Measurements from ENCODE around the gene MMAB.

MMAB gene

DNA sequence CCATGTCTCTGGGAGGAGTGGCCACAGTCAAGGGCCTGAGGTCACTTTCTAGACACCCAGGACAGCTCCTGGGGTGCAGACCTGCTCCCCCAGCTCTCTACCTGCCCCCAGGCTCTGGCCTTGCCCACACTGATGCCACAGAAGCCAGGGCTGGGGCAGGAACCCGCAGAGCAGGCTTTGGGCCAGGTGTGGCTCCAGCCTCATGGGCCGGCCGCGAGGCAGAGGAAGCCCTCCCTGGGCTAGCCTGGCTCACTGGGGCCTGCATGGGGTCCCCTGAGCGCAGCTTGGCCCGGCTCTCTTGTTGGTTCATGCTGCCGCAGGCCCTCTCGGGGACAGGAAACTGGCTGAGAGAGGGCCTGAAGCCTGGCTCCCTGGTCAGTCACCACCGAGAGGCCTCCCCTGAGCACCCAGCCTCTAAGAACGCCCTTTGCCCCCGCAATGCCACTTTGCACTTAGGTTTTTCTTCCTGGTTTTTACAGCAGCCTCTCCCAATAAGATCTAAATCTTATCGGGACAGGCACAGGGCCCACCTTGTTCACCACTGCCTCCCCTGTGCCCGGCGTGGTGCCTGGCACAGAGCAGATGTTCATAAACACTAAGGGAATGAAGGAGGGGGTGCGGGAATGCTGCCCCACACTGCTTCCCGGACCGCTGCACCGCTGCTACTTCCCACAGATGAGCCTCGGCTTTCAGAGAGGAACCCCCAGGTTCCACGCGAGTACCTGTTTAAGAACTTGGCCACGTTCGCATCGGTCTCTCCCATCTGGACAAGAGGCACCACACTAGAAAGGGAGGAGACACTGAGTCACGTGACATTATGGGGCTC lies 14.7 kb downstream of the MMAB start:
- Histone ChIP-seq H3K36me3 (replicated peaks in 1 of 2; ENCODE audit: control insufficient read depth in 2 of 2, insufficient read depth in 2 of 2, low read length in 2 of 2) (peaks cover 21 to 77% of the 10 kb centered on the region in 2 donors), H3K18ac (ENCODE audit: low read length) (peak overlapping the region; percentile 66), H3K9me3 (replicated peaks in 1 of 2; ENCODE audit: control insufficient read depth in 2 of 2, insufficient read depth in 1 of 2, low read depth in 1 of 2, low read length in 2 of 2) (peaks cover 0 to 3% of the 10 kb centered on the region in 2 donors), H3K27me3 (ENCODE audit: control insufficient read depth in 3 of 3, insufficient read depth in 3 of 3, low read depth in 1 of 3, low read length in 3 of 3) (no peaks in the 10 kb centered on the region), H2BK15ac (ENCODE audit: low read length) (no peak overlapping the region), H3K23ac (ENCODE audit: low read depth, low read length, poor library complexity) (peak overlapping the region; percentile 11), H3K4me3 (ENCODE audit: low read length in 2 of 2) (no peak overlapping the region), H3K4me2 (ENCODE audit: insufficient read depth, low read length, poor library complexity, severe bottlenecking) (no peak overlapping the region), H4K91ac (ENCODE audit: low read depth, low read length, poor library complexity) (no peak overlapping the region), H2AFZ (ENCODE audit: low read length) (no peak overlapping the region), H3K4ac (ENCODE audit: low read length) (no peak overlapping the region), H2AK5ac (ENCODE audit: low read depth, low read length) (no peak overlapping the region), H3K9ac (ENCODE audit: low read depth, low read length, poor library complexity) (peak overlapping the region; percentile 12), H3K14ac (ENCODE audit: low read length) (no peak overlapping the region), H2BK12ac (ENCODE audit: low read length) (peak overlapping the region; percentile 75), H3K27ac (replicated peaks; ENCODE audit: low read length) (no peak overlapping the region), H3K4me1 (ENCODE audit: control insufficient read depth in 2 of 2, insufficient read depth in 1 of 2, low read depth in 1 of 2, low read length in 2 of 2) (peaks cover 0 to 14% of the 10 kb centered on the region in 2 donors), H2BK5ac (ENCODE audit: low read length) (no peak overlapping the region), H4K8ac (ENCODE audit: low read depth, low read length) (no peak overlapping the region), H3K79me1 (ENCODE audit: low read depth, low read length) (no peaks in the 10 kb centered on the region), H2BK120ac (ENCODE audit: low read depth, low read length) (no peak overlapping the region)
- no CpG with 5 or more reads among the region's 25 CpGs for WGBS, 2 donors (ENCODE audit: extremely low coverage in 2 of 2, insufficient read length in 2 of 2, insufficient replicate concordance in 1 of 2)
- DNase-seq (ENCODE audit: low spot score), result no peak

DNA sequence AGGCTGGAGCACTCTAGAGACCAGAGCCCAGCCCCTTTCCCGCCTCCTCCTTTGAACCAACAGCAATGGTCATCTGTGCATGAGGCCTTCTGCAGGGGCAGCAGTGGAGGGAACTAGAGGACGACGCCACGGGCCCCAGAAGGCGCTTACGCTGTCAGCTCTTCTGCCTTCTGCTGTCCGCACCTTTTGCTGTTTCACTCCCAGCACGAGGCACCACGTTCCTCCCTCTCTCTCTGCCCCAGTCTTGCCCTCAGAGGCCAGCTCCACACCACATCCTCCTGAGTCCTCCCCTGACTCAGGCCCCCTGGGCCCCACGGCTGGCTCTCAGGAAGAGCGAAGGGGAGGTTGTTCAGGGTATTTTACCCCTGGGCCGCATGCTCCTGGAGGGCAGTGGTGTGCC lies 15.5 kb downstream of the MMAB start:
- H3K18ac ChIP-seq (ENCODE audit: low read length), result peak overlapping the region; percentile 66
- no peak overlapping the region for H4K8ac ChIP-seq (ENCODE audit: low read depth, low read length)
- no peak overlapping the region for H4K91ac ChIP-seq (ENCODE audit: low read depth, low read length, poor library complexity)
- no peak for DNase-seq (ENCODE audit: low spot score)
- peaks cover 0 to 17% of the 10 kb centered on the region in 2 donors for H3K4me1 ChIP-seq (ENCODE audit: control insufficient read depth in 2 of 2, insufficient read depth in 1 of 2, low read depth in 1 of 2, low read length in 2 of 2)
- H3K23ac ChIP-seq (ENCODE audit: low read depth, low read length, poor library complexity), result peak overlapping the region; percentile 11
- peaks cover 0 to 1% of the 10 kb centered on the region in 2 donors for H3K9me3 ChIP-seq (replicated peaks in 1 of 2; ENCODE audit: control insufficient read depth in 2 of 2, insufficient read depth in 1 of 2, low read depth in 1 of 2, low read length in 2 of 2)
- no peak overlapping the region for H2BK5ac ChIP-seq (ENCODE audit: low read length)
- no peak overlapping the region for H2BK15ac ChIP-seq (ENCODE audit: low read length)
- no peak overlapping the region for H3K4me2 ChIP-seq (ENCODE audit: insufficient read depth, low read length, poor library complexity, severe bottlenecking)
- H2AFZ ChIP-seq (ENCODE audit: low read length), result no peak overlapping the region
- WGBS, 2 donors (ENCODE audit: extremely low coverage in 2 of 2, insufficient read length in 2 of 2, insufficient replicate concordance in 1 of 2), result no CpG with 5 or more reads among the region's 12 CpGs
- peak overlapping the region; percentile 76 for H3K14ac ChIP-seq (ENCODE audit: low read length)
- no peak overlapping the region for H3K4ac ChIP-seq (ENCODE audit: low read length)
- H3K36me3 ChIP-seq (replicated peaks in 1 of 2; ENCODE audit: control insufficient read depth in 2 of 2, insufficient read depth in 2 of 2, low read length in 2 of 2), result peaks cover 16 to 69% of the 10 kb centered on the region in 2 donors
- H3K79me1 ChIP-seq (ENCODE audit: low read depth, low read length), result no peaks in the 10 kb centered on the region
- H2BK12ac ChIP-seq (ENCODE audit: low read length), result no peak overlapping the region
- no peak overlapping the region for H2AK5ac ChIP-seq (ENCODE audit: low read depth, low read length)
- H3K27me3 ChIP-seq (ENCODE audit: control insufficient read depth in 3 of 3, insufficient read depth in 3 of 3, low read depth in 1 of 3, low read length in 3 of 3), result no peaks in the 10 kb centered on the region
- H3K9ac ChIP-seq (ENCODE audit: low read depth, low read length, poor library complexity), result peak overlapping the region; percentile 24
- no peak overlapping the region for H3K27ac ChIP-seq (replicated peaks; ENCODE audit: low read length)
- no peak overlapping the region for H3K4me3 ChIP-seq (ENCODE audit: low read length in 2 of 2)
- H2BK120ac ChIP-seq (ENCODE audit: low read depth, low read length), result no peak overlapping the region

DNA sequence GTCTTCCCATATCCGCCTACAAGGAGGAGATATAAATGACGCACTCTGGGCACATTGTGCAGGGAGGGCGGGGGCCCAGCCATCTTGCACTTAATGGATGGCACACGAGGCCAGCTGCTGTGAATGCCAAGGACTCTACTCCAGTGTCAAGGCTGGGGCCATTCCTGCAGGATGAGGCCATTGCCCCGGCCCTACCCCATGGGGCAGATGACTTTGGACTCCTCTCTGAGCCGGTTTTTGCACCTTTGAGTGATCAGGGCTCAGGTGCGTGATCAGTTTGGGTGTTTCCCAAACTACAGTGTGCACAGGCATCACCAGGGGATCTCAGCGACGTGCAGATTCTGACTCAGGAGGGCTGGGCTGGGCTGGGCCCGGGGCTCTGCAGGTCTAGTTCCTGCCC lies 16.1 kb downstream of the MMAB start:
- Histone ChIP-seq H3K27me3 (ENCODE audit: control insufficient read depth in 3 of 3, insufficient read depth in 3 of 3, low read depth in 1 of 3, low read length in 3 of 3) (no peaks in the 10 kb centered on the region), H3K18ac (ENCODE audit: low read length) (no peak overlapping the region), H3K9me3 (replicated peaks in 1 of 2; ENCODE audit: control insufficient read depth in 2 of 2, insufficient read depth in 1 of 2, low read depth in 1 of 2, low read length in 2 of 2) (no peaks in the 10 kb centered on the region), H2BK5ac (ENCODE audit: low read length) (no peak overlapping the region), H2AK5ac (ENCODE audit: low read depth, low read length) (no peak overlapping the region), H3K4me1 (ENCODE audit: control insufficient read depth in 2 of 2, insufficient read depth in 1 of 2, low read depth in 1 of 2, low read length in 2 of 2) (peaks cover 0 to 17% of the 10 kb centered on the region in 2 donors), H3K4me2 (ENCODE audit: insufficient read depth, low read length, poor library complexity, severe bottlenecking) (no peak overlapping the region), H2BK12ac (ENCODE audit: low read length) (no peak overlapping the region), H3K27ac (replicated peaks; ENCODE audit: low read length) (no peak overlapping the region), H3K14ac (ENCODE audit: low read length) (no peak overlapping the region), H3K4ac (ENCODE audit: low read length) (no peak overlapping the region), H2BK15ac (ENCODE audit: low read length) (no peak overlapping the region), H2BK120ac (ENCODE audit: low read depth, low read length) (no peak overlapping the region), H3K23ac (ENCODE audit: low read depth, low read length, poor library complexity) (no peak overlapping the region), H3K36me3 (replicated peaks in 1 of 2; ENCODE audit: control insufficient read depth in 2 of 2, insufficient read depth in 2 of 2, low read length in 2 of 2) (peaks cover 12 to 63% of the 10 kb centered on the region in 2 donors), H3K4me3 (ENCODE audit: low read length in 2 of 2) (no peak overlapping the region), H3K79me1 (ENCODE audit: low read depth, low read length) (no peaks in the 10 kb centered on the region), H2AFZ (ENCODE audit: low read length) (no peak overlapping the region), H3K9ac (ENCODE audit: low read depth, low read length, poor library complexity) (no peak overlapping the region), H4K91ac (ENCODE audit: low read depth, low read length, poor library complexity) (no peak overlapping the region), H4K8ac (ENCODE audit: low read depth, low read length) (no peak overlapping the region)
- WGBS, 2 donors (ENCODE audit: extremely low coverage in 2 of 2, insufficient read length in 2 of 2, insufficient replicate concordance in 1 of 2), result no CpG with 5 or more reads among the region's 10 CpGs
- no peak for DNase-seq (ENCODE audit: low spot score)

DNA sequence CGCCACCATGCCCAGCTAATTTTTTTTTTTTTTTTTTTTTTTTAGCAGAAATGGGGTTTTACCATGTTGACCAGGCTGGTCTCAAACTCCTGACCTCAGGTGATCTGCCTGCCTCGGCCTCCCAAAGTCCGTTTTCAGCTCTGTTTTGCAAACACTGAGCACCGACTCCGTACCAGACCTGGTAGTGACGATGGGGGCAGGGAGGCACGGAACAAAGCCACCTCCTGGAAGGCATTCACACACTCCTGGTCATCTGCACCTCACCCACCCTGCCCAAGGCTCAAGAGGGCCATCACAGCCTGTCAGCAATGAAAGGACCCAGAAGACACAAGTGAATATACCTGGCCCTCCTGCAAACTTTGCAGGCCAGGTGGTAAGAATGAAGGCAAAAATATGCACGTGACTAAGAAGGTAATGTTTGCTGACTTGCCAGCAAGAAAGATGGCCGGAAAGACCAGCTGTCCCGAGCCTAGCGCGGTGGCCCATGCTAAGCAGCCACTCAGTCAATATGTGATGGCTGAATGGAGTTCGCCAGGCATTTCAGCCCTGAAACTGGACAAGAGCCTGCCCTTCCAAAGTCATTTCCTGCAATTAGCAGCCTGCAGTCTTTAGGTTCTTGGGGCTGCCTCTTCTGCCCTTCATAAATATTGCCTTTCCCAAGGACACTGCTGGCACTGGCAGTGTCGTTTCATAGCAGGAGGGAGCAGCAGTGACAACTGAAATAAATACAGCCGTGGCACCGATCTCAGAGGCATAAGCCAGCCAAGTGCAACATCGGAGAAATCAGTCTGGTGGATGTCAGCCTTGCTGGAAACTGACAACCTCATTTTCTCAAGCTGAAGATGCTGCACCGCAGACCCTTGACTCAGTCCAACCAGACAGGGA lies 17.6 kb downstream of the MMAB start:
- H3K27ac ChIP-seq (replicated peaks; ENCODE audit: low read length), result no peak overlapping the region
- H3K36me3 ChIP-seq (replicated peaks in 1 of 2; ENCODE audit: control insufficient read depth in 2 of 2, insufficient read depth in 2 of 2, low read length in 2 of 2), result peaks cover 3 to 48% of the 10 kb centered on the region in 2 donors
- no peak overlapping the region for H3K9ac ChIP-seq (ENCODE audit: low read depth, low read length, poor library complexity)
- no peak overlapping the region for H3K23ac ChIP-seq (ENCODE audit: low read depth, low read length, poor library complexity)
- no peak overlapping the region for H2BK12ac ChIP-seq (ENCODE audit: low read length)
- no peak overlapping the region for H2BK15ac ChIP-seq (ENCODE audit: low read length)
- no peak for DNase-seq (ENCODE audit: low spot score)
- H3K18ac ChIP-seq (ENCODE audit: low read length), result no peak overlapping the region
- H2AK5ac ChIP-seq (ENCODE audit: low read depth, low read length), result no peak overlapping the region
- H3K4me2 ChIP-seq (ENCODE audit: insufficient read depth, low read length, poor library complexity, severe bottlenecking), result no peak overlapping the region
- no peak overlapping the region for H2BK120ac ChIP-seq (ENCODE audit: low read depth, low read length)
- H3K4me1 ChIP-seq (ENCODE audit: control insufficient read depth in 2 of 2, insufficient read depth in 1 of 2, low read depth in 1 of 2, low read length in 2 of 2), result peaks cover 0 to 16% of the 10 kb centered on the region in 2 donors
- H4K8ac ChIP-seq (ENCODE audit: low read depth, low read length), result no peak overlapping the region
- H2BK5ac ChIP-seq (ENCODE audit: low read length), result no peak overlapping the region
- WGBS, 2 donors (ENCODE audit: extremely low coverage in 2 of 2, insufficient read length in 2 of 2, insufficient replicate concordance in 1 of 2), result no CpG with 5 or more reads among the region's 18 CpGs
- H4K91ac ChIP-seq (ENCODE audit: low read depth, low read length, poor library complexity), result no peak overlapping the region
- H3K79me1 ChIP-seq (ENCODE audit: low read depth, low read length), result no peaks in the 10 kb centered on the region
- H3K27me3 ChIP-seq (ENCODE audit: control insufficient read depth in 3 of 3, insufficient read depth in 3 of 3, low read depth in 1 of 3, low read length in 3 of 3), result no peaks in the 10 kb centered on the region
- no peak overlapping the region for H2AFZ ChIP-seq (ENCODE audit: low read length)
- H3K4ac ChIP-seq (ENCODE audit: low read length), result no peak overlapping the region
- no peaks in the 10 kb centered on the region for H3K9me3 ChIP-seq (replicated peaks in 1 of 2; ENCODE audit: control insufficient read depth in 2 of 2, insufficient read depth in 1 of 2, low read depth in 1 of 2, low read length in 2 of 2)
- no peak overlapping the region for H3K14ac ChIP-seq (ENCODE audit: low read length)
- peak overlapping the region in 1 of 2 donors; percentile 42 for H3K4me3 ChIP-seq (ENCODE audit: low read length in 2 of 2)
